ENCODE measurements around the gene SWT1. TPM values are rescaled to one million over a fixed set of nuclear protein-coding genes. Genes with fewer than 3 reads are reported as not detected.
"Not testable (repeated sequence)": the region's sequence is repeated elsewhere in the genome, so short reads cannot be mapped to it uniquely, and the experiment has no call there.

The SWT1 gene
- total and polyA plus RNA-seq, 2 of the 13 experiments (the other 11 are each of a cell fraction or from before 2014, with no cell fraction given) = 1.7 to 2.5 TPM

DNA sequence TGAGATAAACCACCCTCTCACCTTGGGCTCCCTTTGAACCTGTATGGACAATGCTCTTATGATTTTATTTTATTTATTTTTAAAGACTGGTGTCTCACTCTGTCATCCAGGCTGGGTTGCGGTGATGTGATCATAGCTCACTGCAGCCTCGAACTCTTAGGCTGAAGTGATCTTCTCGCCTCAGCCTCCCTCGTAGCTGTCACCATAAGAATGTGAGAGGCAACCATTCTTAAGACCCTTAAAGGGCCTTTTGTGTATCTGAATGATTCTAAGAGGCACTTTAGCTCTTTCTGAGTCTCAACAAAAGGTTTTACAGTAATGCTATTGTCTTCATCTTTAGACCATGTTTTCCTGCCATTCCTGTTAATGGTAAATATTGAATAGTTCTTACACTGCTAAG, 93.1 kb downstream of the SWT1 start (continued):
- TF ChIP-seq KLF6 (CRISPR knock-in tag; IDR thresholded peaks at IDR 0.05) (no peak), MTF1 (CRISPR knock-in tag; IDR thresholded peaks at IDR 0.05) (no peak), PHB2 (IDR thresholded peaks at IDR 0.05; ENCODE audit: partially characterized antibody) (no peak), PRMT3 (CRISPR knock-in tag; IDR thresholded peaks at IDR 0.05; ENCODE audit: borderline replicate concordance, low read depth) (no peak)
- TF ChIP-seq, protein P1, sequence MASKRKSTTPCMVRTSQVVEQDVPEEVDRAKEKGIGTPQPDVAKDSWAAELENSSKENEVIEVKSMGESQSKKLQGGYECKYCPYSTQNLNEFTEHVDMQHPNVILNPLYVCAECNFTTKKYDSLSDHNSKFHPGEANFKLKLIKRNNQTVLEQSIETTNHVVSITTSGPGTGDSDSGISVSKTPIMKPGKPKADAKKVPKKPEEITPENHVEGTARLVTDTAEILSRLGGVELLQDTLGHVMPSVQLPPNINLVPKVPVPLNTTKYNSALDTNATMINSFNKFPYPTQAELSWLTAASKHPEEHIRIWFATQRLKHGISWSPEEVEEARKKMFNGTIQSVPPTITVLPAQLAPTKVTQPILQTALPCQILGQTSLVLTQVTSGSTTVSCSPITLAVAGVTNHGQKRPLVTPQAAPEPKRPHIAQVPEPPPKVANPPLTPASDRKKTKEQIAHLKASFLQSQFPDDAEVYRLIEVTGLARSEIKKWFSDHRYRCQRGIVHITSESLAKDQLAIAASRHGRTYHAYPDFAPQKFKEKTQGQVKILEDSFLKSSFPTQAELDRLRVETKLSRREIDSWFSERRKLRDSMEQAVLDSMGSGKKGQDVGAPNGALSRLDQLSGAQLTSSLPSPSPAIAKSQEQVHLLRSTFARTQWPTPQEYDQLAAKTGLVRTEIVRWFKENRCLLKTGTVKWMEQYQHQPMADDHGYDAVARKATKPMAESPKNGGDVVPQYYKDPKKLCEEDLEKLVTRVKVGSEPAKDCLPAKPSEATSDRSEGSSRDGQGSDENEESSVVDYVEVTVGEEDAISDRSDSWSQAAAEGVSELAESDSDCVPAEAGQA (IDR thresholded peaks at IDR 0.05; ENCODE audit: low read depth) = no peak
- TF ChIP-seq, protein P1 (CRISPR knock-in tag; IDR thresholded peaks at IDR 0.05; ENCODE audit: borderline replicate concordance) = no peak

GRCh38 chr1:185251928-185252327, 95.0 kb downstream of the SWT1 start:
- H2AFZ ChIP-seq (ENCODE audit: low read length); DNase-seq (ENCODE audit: low spot score); POLR2A ChIA-PET; H3K4me1 ChIP-seq (ENCODE audit: insufficient read depth, low read length); H3K27me3 ChIP-seq (ENCODE audit: control insufficient read depth in 1 of 2, insufficient read depth in 2 of 2, low read length in 2 of 2); H4K20me1 ChIP-seq (ENCODE audit: insufficient read depth, low read length); BruUV-seq (replicated peaks); H3K9me3 ChIP-seq (ENCODE audit: low read length); H3K36me3 ChIP-seq (replicated peaks in 1 of 2; ENCODE audit: control insufficient read depth in 1 of 2, insufficient read depth in 2 of 2, low read length in 2 of 2); FAIRE-seq; H3K9ac ChIP-seq (ENCODE audit: insufficient read depth, low read depth, low read length); CTCF ChIA-PET (ENCODE audit: low intra/inter-chr PET ratio, low total read pairs); H3K79me2 ChIP-seq (ENCODE audit: insufficient read depth, low read length); ATAC-seq; H3K4me2 ChIP-seq (ENCODE audit: low read depth, low read length); H3K27ac ChIP-seq (ENCODE audit: extremely low read length, insufficient read depth, low read length); in situ Hi-C loops (cut with HindIII; ENCODE audit: extremely low pct_ligation_motif_present, low pct_unique_long_range_greater_than_20kb); H3K4me3 ChIP-seq (replicated peaks in 1 of 3; ENCODE audit: insufficient read depth in 1 of 3, low read depth in 2 of 3, low read length in 3 of 3); intact Hi-C loops (cut with micrococcal nuclease; ENCODE audit: unreplicated experiment): not testable (repeated sequence)
- WGBS (ENCODE audit: low lambda C conversion rate) = 90% methylated on average over 3 of the region's 4 CpGs

DNA sequence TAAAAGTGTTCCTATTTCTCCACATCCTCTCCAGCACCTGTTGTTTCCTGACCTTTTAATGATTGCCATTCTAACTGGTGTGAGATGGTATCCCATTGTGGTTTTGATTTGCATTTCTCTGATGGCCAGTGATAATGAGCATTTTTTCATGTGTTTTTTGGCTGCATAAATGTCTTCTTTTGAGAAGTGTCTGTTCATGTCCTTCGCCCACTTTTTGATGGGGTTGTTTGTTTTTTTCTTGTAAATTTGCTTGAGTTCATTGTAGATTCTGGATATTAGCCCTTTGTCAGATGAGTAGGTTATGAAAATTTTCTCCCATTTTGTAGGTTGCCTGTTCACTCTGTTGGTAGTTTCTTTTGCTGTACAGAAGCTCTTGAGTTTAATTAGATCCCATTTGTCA, 95.4 kb downstream of the SWT1 start:
- ATAC-seq; FAIRE-seq; H4K20me1 ChIP-seq (ENCODE audit: insufficient read depth, low read length); H3K4me1 ChIP-seq (ENCODE audit: insufficient read depth, low read length); H3K4me2 ChIP-seq (ENCODE audit: low read depth, low read length); H3K9me3 ChIP-seq (ENCODE audit: low read length); H3K36me3 ChIP-seq (replicated peaks in 1 of 2; ENCODE audit: control insufficient read depth in 1 of 2, insufficient read depth in 2 of 2, low read length in 2 of 2); H3K27ac ChIP-seq (ENCODE audit: extremely low read length, insufficient read depth, low read length); H2AFZ ChIP-seq (ENCODE audit: low read length); BruUV-seq (replicated peaks); H3K79me2 ChIP-seq (ENCODE audit: insufficient read depth, low read length); POLR2A ChIA-PET; in situ Hi-C loops (cut with HindIII; ENCODE audit: extremely low pct_ligation_motif_present, low pct_unique_long_range_greater_than_20kb); intact Hi-C loops (cut with micrococcal nuclease; ENCODE audit: unreplicated experiment); CTCF ChIA-PET (ENCODE audit: low intra/inter-chr PET ratio, low total read pairs); DNase-seq (ENCODE audit: low spot score); H3K27me3 ChIP-seq (ENCODE audit: control insufficient read depth in 1 of 2, insufficient read depth in 2 of 2, low read length in 2 of 2); H3K4me3 ChIP-seq (replicated peaks in 1 of 3; ENCODE audit: insufficient read depth in 1 of 3, low read depth in 2 of 3, low read length in 3 of 3); H3K9ac ChIP-seq (ENCODE audit: insufficient read depth, low read depth, low read length): not testable (repeated sequence)
- WGBS (ENCODE audit: low lambda C conversion rate) = 83% methylated on average over 1 of the region's 1 CpG

DNA sequence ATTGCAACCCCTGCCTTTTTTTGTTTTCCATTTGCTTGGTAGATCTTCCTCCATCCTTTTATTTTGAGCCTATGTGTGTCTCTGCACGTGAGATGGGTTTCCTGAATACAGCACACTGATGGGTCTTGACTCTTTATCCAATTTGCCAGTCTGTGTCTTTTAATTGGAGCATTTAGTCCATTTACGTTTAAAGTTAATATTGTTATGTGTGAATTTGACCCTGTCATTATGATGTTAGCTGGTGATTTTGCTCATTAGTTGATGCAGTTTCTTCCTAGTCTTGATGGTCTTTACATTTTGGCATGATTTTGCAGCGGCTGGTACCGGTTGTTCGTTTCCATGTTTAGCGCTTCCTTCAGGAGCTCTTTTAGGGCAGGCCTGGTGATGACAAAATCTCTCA, 98.6 kb downstream of the SWT1 start:
- H3K79me2 ChIP-seq (ENCODE audit: insufficient read depth, low read length); POLR2A ChIA-PET; H3K36me3 ChIP-seq (replicated peaks in 1 of 2; ENCODE audit: control insufficient read depth in 1 of 2, insufficient read depth in 2 of 2, low read length in 2 of 2); H3K4me3 ChIP-seq (replicated peaks in 1 of 3; ENCODE audit: insufficient read depth in 1 of 3, low read depth in 2 of 3, low read length in 3 of 3); H3K9me3 ChIP-seq (ENCODE audit: low read length); ATAC-seq; H3K9ac ChIP-seq (ENCODE audit: insufficient read depth, low read depth, low read length); FAIRE-seq; H4K20me1 ChIP-seq (ENCODE audit: insufficient read depth, low read length); H3K27ac ChIP-seq (ENCODE audit: extremely low read length, insufficient read depth, low read length); in situ Hi-C loops (cut with HindIII; ENCODE audit: extremely low pct_ligation_motif_present, low pct_unique_long_range_greater_than_20kb); H2AFZ ChIP-seq (ENCODE audit: low read length); H3K27me3 ChIP-seq (ENCODE audit: control insufficient read depth in 1 of 2, insufficient read depth in 2 of 2, low read length in 2 of 2); DNase-seq (ENCODE audit: low spot score); H3K4me2 ChIP-seq (ENCODE audit: low read depth, low read length); BruUV-seq (replicated peaks); CTCF ChIA-PET (ENCODE audit: low intra/inter-chr PET ratio, low total read pairs); intact Hi-C loops (cut with micrococcal nuclease; ENCODE audit: unreplicated experiment): not testable (repeated sequence)
- H3K4me1 ChIP-seq (ENCODE audit: insufficient read depth, low read length) = peaks cover 18% of the 10 kb centered on the region
- 90% methylated on average over 5 of the region's 6 CpGs for WGBS (ENCODE audit: low lambda C conversion rate)

All from HepG2 (cell line).